SKM-1 (cell line): ENCODE measurements around the gene KSR2.
"Not testable (repeated sequence)": the region's sequence is repeated elsewhere in the genome, so short reads cannot be mapped to it uniquely, and the experiment has no call there.

Experiments used
- DNase-seq: peaks from one replicate; lab custom pipeline; 2025; ENCODE audit not compliant: unreplicated experiment; lab: John Stamatoyannopoulos, UW

KSR2 gene

DNA sequence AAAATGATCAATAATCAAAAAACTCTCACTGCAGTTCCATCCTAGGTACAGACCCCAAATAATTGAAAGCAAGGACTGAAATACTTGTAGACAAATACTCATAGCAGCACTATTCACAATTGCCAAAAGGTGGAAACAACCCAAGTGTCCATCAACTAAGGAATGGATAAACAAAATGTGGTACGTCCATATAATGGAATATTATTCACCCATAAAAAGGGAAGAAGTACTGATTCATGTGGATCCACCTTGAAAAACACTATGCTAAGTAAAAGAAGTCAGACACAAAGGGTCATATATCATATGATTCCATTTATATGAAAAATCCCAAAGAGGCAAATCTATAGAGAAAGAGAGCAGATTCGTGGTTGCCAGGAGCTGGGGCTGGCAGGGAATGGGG lies 202.8 kb downstream of the KSR2 start:
- no peak for DNase-seq

DNA sequence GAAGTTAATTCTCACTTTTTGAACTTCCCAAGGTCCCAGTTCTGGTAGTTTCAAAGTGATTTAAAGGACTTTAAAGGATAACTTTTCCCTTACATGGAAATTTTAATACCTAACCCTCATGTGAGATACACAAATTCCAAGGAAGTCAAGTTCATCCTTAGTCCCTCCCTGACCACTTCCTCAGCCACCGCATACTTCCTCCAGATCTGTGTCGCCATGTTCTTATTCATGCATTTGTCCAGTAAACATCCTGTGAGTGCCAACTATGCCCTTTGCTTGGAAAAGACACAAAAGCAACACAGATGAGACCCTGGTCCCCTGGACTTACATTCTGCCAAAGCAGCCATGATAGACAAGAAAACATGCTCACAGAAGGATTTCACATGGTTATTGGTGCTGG lies 206.6 kb downstream of the KSR2 start:
- DNase-seq = no peak

DNA sequence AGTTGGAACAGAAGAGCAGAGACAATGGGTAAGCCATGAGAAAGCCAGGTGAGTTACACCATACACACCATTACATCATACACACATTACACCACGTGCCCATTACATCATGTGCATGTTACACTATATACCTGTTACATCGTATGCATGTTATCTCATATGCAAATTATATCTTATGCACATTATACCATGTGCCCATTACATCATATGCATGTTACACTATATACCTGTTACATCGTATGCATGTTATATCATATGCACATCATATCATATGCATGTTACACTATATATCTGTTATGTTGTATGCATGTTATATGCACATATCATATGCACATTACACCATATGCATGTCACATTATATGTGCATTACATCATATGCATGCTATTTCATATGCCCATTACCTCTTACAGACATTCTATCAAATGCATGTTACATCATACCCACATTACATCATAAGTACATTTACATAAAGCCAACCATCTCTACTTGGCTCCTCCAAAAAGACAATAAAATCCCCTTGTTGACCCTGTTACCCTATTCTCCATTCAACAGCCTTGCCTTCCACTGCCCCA lies 207.2 kb downstream of the KSR2 start:
- no peak for DNase-seq

DNA sequence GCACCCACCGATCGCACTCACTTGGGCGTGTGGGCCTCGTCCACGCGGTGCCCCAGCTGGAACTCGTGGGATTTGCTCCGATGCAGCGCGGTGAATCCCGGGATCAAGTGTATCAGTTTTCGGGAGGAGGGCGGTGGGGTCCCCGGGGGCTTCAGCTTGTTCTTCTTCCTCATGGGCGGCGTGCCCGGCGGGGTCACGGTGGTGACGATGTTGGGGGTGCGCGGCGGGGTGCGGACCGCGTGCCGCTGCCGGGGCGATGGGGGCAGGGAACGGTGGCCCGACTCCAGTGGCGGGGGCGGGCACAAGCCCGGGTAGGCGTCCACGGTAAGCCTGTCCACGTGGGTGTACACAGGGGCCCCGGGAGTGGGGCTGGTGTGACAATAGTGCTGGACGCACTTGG lies 207.8 kb downstream of the KSR2 start:
- DNase-seq = no peak

DNA sequence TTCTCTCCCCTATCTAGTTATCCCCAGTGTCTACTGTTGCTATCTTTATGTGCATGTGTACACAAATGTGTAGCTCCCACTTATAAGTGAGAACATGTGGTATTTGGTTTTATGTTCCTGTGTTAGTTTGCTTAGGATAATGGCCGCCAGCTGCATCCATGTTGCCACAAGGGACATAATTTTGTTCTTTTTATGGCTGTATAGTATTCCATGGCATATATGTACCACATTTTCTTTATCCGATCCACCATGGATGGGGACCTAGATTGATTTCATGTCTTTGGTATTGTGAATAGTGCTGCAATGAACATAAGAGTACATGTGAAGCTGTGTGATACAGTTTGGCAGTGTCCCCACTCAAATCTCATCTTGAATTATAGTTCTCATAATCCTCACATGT lies 218.1 kb downstream of the KSR2 start:
- no peak for DNase-seq

DNA sequence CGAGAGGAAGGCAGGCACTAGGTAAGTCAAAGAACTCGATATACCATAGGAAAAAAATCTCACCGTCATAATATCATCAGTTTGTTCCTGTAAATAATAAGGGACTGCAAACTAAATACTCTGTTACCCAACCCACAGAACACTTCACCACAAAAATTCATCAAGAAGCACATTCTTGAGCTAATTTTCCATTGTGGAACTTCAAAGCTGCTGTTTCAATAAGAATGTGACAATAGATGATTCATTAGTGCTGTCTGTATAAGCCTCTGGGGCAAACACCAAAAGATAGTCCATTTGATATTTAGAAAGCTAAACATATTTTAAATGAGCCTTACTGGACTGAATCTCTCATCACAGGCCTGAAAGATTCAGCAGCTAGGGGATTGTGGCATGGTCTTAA lies 219.4 kb downstream of the KSR2 start:
- no peak for DNase-seq

DNA sequence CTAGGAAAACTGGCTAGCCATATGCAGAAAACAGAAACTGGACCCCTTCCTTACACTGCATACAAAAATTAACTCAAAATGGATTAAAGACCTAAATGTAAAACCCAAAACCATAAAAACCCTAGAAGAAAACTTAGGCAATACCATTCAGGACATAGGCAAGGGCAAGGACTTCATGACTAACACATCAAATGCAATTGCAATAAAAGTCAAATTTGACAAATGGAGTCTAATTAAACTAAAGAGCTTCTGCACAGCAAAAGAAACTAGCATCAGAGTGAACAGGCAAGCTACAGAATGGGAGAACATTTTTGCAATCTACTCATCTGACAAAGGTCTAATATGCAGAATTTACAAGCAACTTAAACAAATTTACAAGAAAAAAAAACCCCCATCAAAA lies 222.4 kb downstream of the KSR2 start:
- DNase-seq = not testable (repeated sequence)

DNA sequence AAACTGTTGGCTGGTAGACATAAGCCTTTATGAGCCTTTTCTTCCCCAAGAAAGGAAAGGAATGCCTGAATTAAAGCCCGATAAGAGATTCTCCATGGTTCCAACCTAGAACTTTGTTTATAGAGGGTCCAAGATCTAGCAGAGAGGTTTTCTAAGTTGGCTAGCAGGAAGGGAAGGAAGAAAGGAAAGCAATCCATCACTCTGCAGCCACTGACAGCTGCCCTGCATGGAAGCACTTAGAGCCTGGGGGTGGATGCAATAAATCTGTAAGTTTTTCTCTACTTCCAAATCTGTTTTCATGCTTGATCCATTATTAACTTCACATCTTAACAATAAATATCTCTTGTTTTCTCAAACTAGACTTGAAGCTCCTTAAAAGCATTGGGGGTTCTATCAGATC lies 224.4 kb downstream of the KSR2 start:
- no peak for DNase-seq

DNA sequence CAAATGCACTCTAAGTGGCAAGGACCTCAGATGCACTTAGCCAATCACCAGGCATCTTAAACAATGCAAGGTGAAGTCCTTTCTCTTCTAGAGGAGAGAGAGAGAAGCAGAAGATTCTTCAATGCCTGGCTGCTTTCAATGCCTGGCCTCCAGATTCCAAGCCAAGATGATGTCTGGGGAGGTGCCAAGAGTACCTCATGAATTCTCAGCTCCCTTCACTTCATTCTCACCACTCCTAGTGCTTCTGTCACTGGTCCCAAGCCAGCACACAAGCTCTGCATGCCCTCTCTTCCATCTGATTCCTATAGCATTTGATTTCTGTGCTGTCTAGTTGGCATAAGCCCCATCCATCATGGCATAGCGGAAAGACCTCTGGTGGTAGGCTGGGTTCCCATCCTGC lies 225.0 kb downstream of the KSR2 start:
- no peak for DNase-seq

DNA sequence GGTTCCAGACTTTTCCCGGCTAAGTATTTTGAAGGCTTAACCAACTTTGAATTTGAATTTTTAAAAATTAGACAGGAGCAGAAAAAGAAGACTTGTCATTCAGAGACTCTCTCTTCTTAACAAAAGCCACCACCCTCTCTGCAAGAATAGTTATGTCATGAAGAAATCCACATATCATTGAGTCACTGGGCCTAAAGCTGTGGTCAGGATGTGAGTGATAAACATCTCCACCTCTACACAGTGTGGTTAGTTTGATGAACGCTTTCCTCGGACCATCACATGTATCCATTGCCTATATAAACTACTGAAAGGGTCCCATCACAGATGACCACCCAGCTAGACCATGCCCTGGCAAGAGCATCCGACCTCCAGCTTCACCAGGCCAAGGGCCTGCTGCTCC lies 226.1 kb downstream of the KSR2 start:
- DNase-seq = no peak

DNA sequence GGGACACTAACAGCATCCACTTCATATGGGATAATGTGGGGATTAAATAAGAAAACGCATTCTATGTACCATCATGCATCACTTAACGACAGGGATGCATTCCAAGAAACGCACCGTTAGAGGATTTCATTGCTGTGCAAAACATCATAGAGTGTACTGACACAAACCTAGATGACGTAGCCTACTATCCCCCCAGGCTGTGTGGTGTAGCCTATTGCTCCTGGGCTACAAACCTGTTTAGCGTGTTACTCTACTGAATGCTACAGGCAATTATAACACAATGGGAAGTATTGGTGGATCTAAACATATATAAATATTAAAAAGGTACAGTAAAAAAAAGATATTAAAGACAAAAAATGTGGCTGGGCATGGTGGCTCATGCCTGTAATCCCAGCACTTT lies 230.6 kb downstream of the KSR2 start:
- DNase-seq = no peak

DNA sequence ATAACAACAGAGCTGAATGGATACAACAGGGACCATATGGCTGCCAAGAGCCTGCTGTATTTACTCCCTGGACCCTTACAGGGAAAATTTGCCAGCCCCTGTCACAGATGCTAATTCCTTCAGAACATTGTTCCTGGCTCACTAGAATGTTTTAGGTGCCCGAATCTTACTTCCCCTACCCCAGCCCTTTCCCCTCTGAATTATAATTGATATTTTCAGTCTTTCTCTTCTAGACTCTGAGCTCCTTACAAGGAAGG lies 235.3 kb downstream of the KSR2 start:
- no peak for DNase-seq

DNA sequence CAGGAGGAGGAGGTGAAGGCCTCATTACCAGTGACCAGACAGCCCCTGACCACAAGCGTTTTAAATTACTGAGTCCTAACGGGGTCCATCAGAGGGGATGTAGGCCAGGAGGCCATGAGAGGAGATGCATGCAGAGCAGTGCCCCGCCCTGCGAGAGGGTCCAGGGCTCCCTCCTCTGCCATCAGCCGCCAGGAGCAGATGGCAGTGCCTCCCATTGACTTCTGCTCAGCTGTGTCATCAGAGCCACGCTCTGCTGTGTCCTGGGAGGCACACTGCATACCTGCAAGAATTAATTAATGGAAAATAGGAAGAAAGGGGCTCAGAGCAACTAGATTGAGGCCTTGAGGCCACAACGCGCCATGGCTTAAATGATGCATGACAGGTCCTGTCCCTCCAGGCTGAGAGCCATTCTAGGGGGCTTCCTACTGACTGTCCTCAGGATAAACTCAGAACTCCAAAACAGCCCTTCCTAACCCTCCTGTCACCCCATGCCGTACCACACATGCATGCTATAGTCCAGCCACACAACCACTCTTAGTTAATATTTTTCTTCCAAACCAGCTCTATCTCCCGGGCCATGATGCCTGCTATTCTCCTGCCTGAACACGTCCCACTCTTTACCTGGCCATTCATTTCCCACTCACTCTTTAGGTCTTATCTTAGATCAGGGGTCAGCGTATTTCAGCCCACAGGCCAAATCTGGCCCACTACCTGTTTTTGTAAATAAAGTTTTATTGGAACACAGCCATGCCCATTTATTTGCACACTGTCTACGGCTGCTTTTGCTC lies 235.8 kb downstream of the KSR2 start:
- DNase-seq = no peak

DNA sequence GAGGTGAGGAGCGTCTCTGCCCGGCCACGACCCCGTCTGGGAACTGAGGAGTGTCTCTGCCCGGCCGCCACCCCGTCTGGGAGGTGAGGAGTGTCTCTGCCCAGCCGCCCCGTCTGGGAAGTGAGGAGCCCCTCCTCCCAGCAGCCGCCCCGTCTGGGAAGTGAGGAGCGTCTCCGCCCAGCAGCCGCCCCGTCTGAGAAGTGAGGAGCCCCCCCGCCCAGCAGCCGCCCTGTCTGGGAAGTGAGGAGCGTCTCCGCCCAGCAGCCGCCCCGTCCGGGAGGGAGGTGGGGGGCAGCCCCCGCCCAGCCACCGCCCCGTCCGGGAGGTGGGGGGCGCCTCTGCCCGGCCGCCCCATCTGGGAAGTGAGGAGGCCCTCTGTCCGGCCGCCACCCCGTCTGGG lies 237.7 kb downstream of the KSR2 start:
- not testable (repeated sequence) for DNase-seq

DNA sequence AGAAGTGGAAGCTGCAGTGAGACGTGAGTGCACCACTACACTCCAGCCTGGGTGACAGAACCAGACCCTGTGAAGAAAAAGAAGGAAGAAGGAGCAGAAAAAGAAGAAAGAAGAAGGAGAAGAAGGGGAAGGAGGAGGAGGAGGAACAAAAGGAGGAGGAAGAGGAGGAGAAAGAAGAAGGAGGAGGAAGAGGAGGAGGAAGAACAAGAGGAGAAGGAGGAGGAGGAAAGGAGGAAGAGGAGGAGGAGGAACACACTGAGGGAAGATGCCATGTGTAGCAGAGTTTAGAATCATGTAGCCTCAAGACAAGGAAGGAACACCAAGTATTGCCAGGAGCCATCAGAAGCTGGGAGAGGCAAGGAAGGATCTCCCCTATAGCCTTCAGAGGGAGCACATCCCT lies 241.5 kb downstream of the KSR2 start:
- no peak for DNase-seq

DNA sequence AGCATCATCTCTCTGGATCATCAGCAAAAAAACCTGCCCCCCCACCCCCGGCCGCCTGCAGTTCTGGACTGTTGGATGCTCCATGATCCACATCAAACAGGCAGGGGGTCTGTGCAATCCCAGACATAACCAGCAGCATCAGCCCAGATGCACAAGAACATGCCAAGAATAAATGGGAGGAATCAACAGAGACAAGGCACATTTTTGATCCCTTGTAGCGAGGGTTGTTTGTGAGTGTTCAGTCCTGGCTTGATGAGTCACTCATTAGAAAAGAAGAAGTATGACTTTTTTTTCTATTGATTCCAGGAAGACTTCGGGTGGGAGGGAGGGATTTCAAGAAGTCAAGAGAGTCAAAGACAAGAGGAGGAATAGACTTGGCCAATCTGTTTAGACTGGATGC lies 244.2 kb downstream of the KSR2 start:
- DNase-seq = no peak

DNA sequence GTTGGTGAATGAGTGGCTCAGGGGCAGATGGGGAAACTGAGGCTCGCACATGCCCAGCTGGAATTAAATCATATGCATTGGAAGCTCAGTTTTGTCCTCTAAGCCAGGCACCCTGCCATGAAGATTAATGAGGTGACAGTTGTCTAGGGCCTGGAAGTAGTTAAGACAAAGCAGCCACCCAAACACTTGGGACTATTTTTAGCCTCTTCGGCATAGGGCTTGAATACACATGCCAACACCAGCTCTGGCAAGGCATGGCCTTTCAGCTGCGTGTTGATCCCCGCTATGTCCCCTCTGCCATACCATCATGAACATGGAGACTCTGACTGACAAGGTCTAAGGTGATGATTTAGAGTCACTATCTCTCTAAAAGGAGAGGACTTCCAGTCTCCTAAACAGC lies 250.2 kb downstream of the KSR2 start:
- no peak for DNase-seq

DNA sequence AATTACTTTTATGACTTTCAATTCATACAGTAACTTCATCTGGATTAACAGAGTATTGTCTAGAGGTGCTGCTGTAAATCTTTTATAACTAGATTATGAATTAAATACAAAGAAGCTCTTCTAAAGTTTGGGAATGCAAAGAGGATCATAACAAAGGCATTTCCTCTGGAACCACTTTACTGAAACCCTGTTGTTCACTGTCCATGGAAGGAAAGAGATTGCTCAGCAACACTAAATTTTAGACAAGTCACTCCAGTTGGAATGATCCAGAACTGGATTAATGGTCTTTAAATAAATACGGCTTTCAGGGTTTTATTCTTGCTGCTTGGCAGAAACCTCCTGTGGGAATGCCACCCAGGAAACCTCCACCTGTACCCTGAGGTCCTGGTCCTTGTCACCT lies 250.6 kb downstream of the KSR2 start:
- DNase-seq = no peak

DNA sequence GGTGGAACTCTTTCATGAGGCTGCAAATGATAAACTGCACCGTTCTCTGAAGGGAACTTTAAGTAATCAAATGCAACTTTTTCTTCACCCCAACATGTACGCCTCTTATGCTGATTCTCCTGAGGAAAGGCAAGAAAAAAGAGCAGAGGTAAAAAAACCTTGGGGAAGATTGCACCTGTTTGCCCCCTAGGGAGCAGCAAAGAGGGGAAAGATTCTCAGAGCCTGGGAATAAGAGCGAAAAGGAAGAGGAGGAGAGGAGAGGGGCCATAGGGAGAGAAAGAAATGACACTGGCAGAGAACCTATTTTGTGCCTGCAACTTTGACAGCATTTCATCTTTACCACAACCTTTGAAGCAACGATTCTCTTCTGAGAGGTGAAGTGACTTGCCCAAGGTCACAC lies 254.6 kb downstream of the KSR2 start:
- DNase-seq = no peak

DNA sequence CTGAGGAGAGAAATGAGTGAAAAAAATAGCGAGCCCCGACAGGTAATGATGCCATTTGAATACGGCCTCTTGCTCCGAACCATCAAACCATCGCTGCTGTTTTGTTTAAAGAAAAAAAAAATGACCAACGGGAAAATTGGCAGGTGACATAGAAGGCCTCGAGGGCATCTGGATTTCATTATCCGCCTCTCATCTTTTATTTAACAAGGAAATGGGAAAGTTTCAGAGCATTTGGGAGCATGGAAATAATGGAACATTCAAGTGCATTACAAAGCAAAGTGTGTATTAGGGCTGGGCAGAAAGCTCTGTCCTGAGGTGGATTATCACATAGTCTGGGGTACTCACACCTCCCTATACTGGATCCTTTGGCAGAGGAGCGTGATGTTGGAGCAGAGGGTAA lies 258.7 kb downstream of the KSR2 start:
- DNase-seq = no peak

DNA sequence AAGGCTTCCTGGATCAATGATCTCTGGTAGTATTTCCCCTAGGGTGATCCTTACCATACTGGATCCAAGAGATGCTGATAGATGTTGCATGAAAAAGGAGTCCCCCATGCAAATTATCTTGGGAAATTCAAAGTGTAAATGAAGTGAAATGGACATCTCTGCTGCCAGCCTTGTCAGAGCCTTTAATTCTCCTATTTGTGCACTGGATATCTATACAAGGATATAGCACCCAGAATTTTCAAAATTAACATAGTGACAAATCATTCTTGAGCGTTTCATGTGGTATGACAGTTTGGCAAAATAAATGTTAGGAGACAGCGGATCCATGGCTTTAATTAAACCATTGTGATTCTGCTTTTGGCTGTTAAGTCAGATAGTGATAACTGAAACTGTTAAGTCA lies 260.9 kb downstream of the KSR2 start:
- DNase-seq = no peak

DNA sequence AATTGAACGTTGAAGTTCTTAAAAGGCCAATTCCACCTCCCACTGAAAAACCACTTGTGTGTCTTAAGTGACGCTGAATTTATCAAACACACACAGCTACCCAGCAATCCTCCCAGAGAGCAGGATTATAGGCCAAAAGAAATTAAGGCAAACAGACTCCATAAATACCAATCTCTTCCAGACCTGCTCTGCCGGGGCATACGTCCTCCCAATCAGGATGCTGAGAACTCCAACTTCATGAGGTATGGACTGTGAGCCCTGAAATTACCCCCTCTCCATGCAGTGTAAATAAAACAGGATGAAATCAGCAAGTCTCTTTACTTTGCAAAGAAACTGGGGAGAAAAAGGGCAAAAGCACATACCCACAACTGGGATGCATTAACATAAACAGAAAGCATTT lies 265.2 kb downstream of the KSR2 start:
- no peak for DNase-seq

DNA sequence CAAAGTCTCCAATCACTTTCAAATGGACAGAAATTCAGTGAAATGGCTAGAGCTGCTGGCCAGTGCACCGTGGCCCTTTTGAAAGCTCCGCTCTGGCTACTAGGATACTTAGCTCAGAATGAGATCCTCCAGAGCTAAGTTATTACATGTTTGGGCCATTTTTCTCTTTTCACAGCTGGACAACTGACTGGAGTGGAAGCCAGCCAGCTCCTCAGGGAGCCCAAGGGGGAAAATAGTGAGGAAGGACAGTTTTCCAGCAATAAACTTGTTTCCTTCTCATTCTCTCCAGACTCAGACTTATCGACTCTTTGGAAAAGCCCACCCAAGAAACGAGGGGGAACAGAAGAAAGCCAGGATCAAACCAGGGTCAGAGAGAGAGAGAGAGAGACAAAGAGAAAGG lies 266.0 kb downstream of the KSR2 start:
- DNase-seq = no peak
